ENCODE data around the gene XXYLT1.

DNA sequence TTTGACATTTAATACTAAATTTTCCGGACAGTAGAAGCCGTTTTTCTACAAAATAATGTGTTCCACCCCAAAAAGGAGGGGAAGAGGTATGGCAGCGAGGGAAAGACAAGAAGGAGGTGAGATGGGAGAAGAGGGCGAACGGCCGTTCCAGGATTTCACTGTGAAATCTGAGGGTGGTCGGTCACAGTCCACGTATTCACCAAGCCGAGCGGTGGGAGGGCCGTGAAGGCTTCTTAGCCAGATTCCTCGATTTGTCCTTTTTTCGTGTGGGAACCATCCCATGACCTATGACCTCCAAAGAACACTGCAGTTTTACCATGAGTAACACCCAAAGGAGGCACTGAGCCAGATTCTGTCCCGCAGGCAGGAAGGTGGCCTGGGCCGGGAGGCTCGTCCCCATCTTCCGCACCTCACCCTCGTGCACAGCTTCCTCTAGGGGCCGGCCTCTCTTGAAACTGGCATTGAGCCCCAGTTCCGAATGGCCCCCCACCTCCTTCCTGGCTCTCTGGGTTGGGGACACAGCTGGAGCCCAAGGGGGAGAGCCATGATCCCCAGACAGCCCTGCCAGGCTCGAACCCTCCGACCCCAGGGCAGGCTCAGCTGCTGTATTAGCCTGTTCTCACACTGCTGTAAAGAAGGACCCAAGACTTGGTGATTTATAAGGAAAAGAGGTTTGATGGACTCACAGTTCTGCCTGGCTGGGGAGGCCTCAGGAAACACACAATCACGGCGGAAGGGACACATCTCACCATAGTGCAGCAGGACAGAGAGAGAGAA, 23.7 kb downstream of the XXYLT1 start:
- TF ChIP-seq POLR2A (IDR thresholded peaks at IDR 0.05) (no peak), CTCF (IDR thresholded peaks at IDR 0.05) (no peak)
